Adrenal gland (tissue), 12 donors: ENCODE data around the gene CAMK2D. TPM values are rescaled to one million over a fixed set of nuclear protein-coding genes. Genes with fewer than 3 reads are reported as not detected.

Experiments used
- DNase-seq, 7 donors: peaks; one replicate each; pipeline ENCODE4 v3.0.0-alpha.2; 2019 to 2020
- H3K27ac ChIP-seq, 5 donors: fragments of 200-600 bp; sonication (generic) in 4 of 5; 1 replicate in 3 of 5; 2 replicates in 2 of 5; pipeline versions ENCODE4 v1.5.1 to v1.8.0; 2016 to 2020; ENCODE audit warnings: mild to moderate bottlenecking in 1 of 5
- H3K27me3 ChIP-seq: fragments of 200-600 bp; 2 replicates; pipeline ENCODE4 v1.8.0; 2021
- H3K36me3 ChIP-seq, 2 donors: fragments of 200-600 bp; replicated peaks in 1 of 2; 1 replicate in 1 of 2; 2 replicates in 1 of 2; pipeline versions ENCODE4 v1.5.1 to v1.8.0; 2018 to 2022
- H3K4me1 ChIP-seq, 2 donors: fragments of 200-600 bp; replicated peaks in 1 of 2; 1 replicate in 1 of 2; 2 replicates in 1 of 2; pipeline versions ENCODE4 v1.5.1 to v1.8.0; 2018 to 2021
- H3K4me3 ChIP-seq, 4 donors: fragments of 200-600 bp; sonication (generic) in 3 of 4; one replicate each; pipeline ENCODE4 v1.5.1; 2016 to 2018
- H3K9me3 ChIP-seq, 3 donors: fragments of 200-600 bp; sonication (generic) in 1 of 3; replicated peaks in 1 of 3; 1 replicate in 2 of 3; 2 replicates in 1 of 3; pipeline versions ENCODE4 v1.5.1 to v1.8.0; 2016 to 2021
- CTCF ChIP-seq, 6 experiments: fragments of 450-650 bp in 4 of 6; fragments of 200-600 bp in 2 of 6; sonication (generic) in 1 of 6; IDR thresholded peaks; 1 replicate in 5 of 6; 2 replicates in 1 of 6; pipeline versions ENCODE4 v1.5.1 to v1.8.0; 2016 to 2021; ENCODE audit warnings: antibody characterized with exemption in 6 of 6, mild to moderate bottlenecking in 2 of 6, moderate library complexity in 1 of 6
- POLR2A ChIP-seq, 2 donors: fragments of 450-650 bp; IDR thresholded peaks; one replicate each; pipeline ENCODE4 v1.6.1; 2017; ENCODE audit warnings: antibody characterized with exemption in 2 of 2, mild to moderate bottlenecking in 2 of 2, moderate library complexity in 1 of 2
- WGBS, 4 donors: extraction: QIAGEN DNeasy Blood & Tissue Kit in 2 of 4; methylation state at CpG; one replicate each; pipeline versions ENCODE4 v1.1.5 to v1.1.7; 2013 to 2017; 5-methylcytosine and 5-hydroxymethylcytosine counted together
- intact Hi-C, 2 donors: fragments of 100-400 bp; cut with DNase I; formaldehyde crosslinking; loops; one replicate each; pipeline versions ENCODE4 v1.14.1 to v1.15.0; 2022 to 2023
- polyA plus RNA-seq, 3 donors: library from polyadenylated mRNA; stranded (reverse); fragments of 200-250 nt in 2 of 3; fragments of 350-450 nt in 1 of 3; fragmentation: Illumina TruSeq in 1 of 3; extraction: RNeasy Lipid Tissue Mini Kit (QIAGEN cat#74804) in 1 of 3; gene quantifications; one replicate each; pipeline ENCODE4 v1.2.3, GENCODE V29; 2013 to 2014
- total RNA-seq, 9 donors: library from RNA; depleted of rRNA in 4 of 9; stranded (reverse); fragments of >200 nt in 4 of 9; fragments of 120-200 nt in 1 of 9; fragmentation: NEBNext Ultra II Directional in 1 of 9; extraction: Animal tissue kit (Norgen Biotek cat#: 25700) in 1 of 9; gene quantifications; one replicate each; pipeline versions ENCODE4 v1.1.0 to v1.2.4, GENCODE V29; 2013 to 2023
- donor health status: healthy with polysubstance abuse.
- donor health status: Bipolar disorder and iron deficiency.
- donor health status: DM: yes; HTN: yes; CAD: no.
- donor health status: DM: no; HTN: no; CAD: no.
- donor health status: DM: no; HTN: no; CAD: no.
- donor health status: DM: yes; HTN: yes; CAD: no.

The CAMK2D gene
- total and polyA plus RNA-seq, 12 donors, result 7.6 to 83.9 (median 33.6) TPM

GRCh38 chr4:113759696-113760093 is 1.8 kb downstream of the CAMK2D start:
- H3K4me3 ChIP-seq, result peak overlapping the region in 2 of 4 donors; percentile 81 to 83
- 14 to 39% (median 25%) methylated on average over 4 of the region's 4 CpGs for WGBS, 4 donors
- H3K4me1 ChIP-seq, result peaks cover 6 to 40% of the 10 kb centered on the region in 2 donors
- no peaks in the 10 kb centered on the region for H3K36me3 ChIP-seq
- peak overlapping the region in 2 of 5 donors; percentile 93 to 100 for H3K27ac ChIP-seq
- H3K27me3 ChIP-seq, result no peaks in the 10 kb centered on the region
- H3K9me3 ChIP-seq, result no peaks in the 10 kb centered on the region
- TF ChIP-seq CTCF (IDR thresholded peaks at IDR 0.05) (no peak), POLR2A (IDR thresholded peaks at IDR 0.05) (no peak)
- intact Hi-C loops, result loop anchor here (5.0 to 10.0 kb wide), 4 partner anchors 75 to 365 kb away; no protein-coding TSS in a partner anchor
- DNase-seq, result no peak

- intact Hi-C loops, result loop anchor here in 1 of 2 donors (10.0 kb wide), 1 partner anchor 74 kb away; no protein-coding TSS in a partner anchor
- no peaks in the 10 kb centered on the region for H3K27me3 ChIP-seq
- H3K27ac ChIP-seq, result no peak overlapping the region
- WGBS, 4 donors, result 90 to 96% (median 95%) methylated on average over 6 of the region's 6 CpGs
- no peak for DNase-seq
- H3K4me3 ChIP-seq, result no peak overlapping the region
- peaks cover 6 to 40% of the 10 kb centered on the region in 2 donors for H3K4me1 ChIP-seq
- H3K36me3 ChIP-seq, result no peaks in the 10 kb centered on the region
- H3K9me3 ChIP-seq, result no peaks in the 10 kb centered on the region
- TF ChIP-seq CTCF (IDR thresholded peaks at IDR 0.05), result no peak
- TF ChIP-seq POLR2A (IDR thresholded peaks at IDR 0.05), result no peak
Measured at GRCh38 chr4:113758372-113758771, 3.2 kb downstream of the CAMK2D start.

- TF ChIP-seq CTCF (IDR thresholded peaks at IDR 0.05) (no peak), POLR2A (IDR thresholded peaks at IDR 0.05) (no peak)
- H3K27ac ChIP-seq, result no peak overlapping the region
- H3K4me1 ChIP-seq, result peaks cover 6 to 40% of the 10 kb centered on the region in 2 donors
- 90 to 96% (median 95%) methylated on average over 3 of the region's 3 CpGs for WGBS, 4 donors
- no peaks in the 10 kb centered on the region for H3K9me3 ChIP-seq
- H3K27me3 ChIP-seq, result no peaks in the 10 kb centered on the region
- no peaks in the 10 kb centered on the region for H3K36me3 ChIP-seq
- DNase-seq, result no peak
- no peak overlapping the region for H3K4me3 ChIP-seq
- intact Hi-C loops, result loop anchor here in 1 of 2 donors (10.0 kb wide), 1 partner anchor 73 kb away; no protein-coding TSS in a partner anchor
Measured at GRCh38 chr4:113757486-113757885, 4.1 kb downstream of the CAMK2D start.

- Histone ChIP-seq H3K4me3 (no peak overlapping the region), H3K27me3 (no peaks in the 10 kb centered on the region), H3K9me3 (no peaks in the 10 kb centered on the region), H3K36me3 (no peaks in the 10 kb centered on the region), H3K27ac (no peak overlapping the region), H3K4me1 (peaks cover 6 to 40% of the 10 kb centered on the region in 2 donors)
- WGBS, 4 donors, result 77 to 90% (median 83%) methylated on average over 1 of the region's 1 CpG
- intact Hi-C loops, result loop anchor here in 1 of 2 donors (10.0 kb wide), 1 partner anchor 71 kb away; no protein-coding TSS in a partner anchor
- DNase-seq, result no peak
- TF ChIP-seq CTCF (IDR thresholded peaks at IDR 0.05), result no peak
- TF ChIP-seq POLR2A (IDR thresholded peaks at IDR 0.05), result no peak
Measured at GRCh38 chr4:113756005-113756410, 5.5 kb downstream of the CAMK2D start.
